ENCODE measurements around the gene LAMC1.

- TF ChIP-seq ZNF792 (tag by site-specific recombination; IDR thresholded peaks at IDR 0.05) (no peak), ZNF114 (tag by site-specific recombination; IDR thresholded peaks at IDR 0.05) (no peak), ZNF433 (tag by site-specific recombination; IDR thresholded peaks at IDR 0.05; ENCODE audit: low read depth) (no peak), ZFP69B (tag by site-specific recombination; IDR thresholded peaks at IDR 0.05) (no peak), ZNF670 (tag by site-specific recombination; IDR thresholded peaks at IDR 0.05; ENCODE audit: low read depth) (no peak), ZNF37A (tag by site-specific recombination; IDR thresholded peaks at IDR 0.05) (no peak), ZNF501 (tag by site-specific recombination; IDR thresholded peaks at IDR 0.05) (no peak), CTCF (tag by site-specific recombination; IDR thresholded peaks at IDR 0.05) (no peak), ZBTB49 (tag by site-specific recombination; IDR thresholded peaks at IDR 0.05; ENCODE audit: low read depth) (no peak), BCL11B (tag by site-specific recombination; IDR thresholded peaks at IDR 0.05; ENCODE audit: low read depth) (no peak)
- TF ChIP-seq, protein P1, sequence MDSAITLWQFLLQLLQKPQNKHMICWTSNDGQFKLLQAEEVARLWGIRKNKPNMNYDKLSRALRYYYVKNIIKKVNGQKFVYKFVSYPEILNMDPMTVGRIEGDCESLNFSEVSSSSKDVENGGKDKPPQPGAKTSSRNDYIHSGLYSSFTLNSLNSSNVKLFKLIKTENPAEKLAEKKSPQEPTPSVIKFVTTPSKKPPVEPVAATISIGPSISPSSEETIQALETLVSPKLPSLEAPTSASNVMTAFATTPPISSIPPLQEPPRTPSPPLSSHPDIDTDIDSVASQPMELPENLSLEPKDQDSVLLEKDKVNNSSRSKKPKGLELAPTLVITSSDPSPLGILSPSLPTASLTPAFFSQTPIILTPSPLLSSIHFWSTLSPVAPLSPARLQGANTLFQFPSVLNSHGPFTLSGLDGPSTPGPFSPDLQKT (IDR thresholded peaks at IDR 0.05; ENCODE audit: borderline replicate concordance, low read depth, low read length), result no peak
These were observed 78.6 kb downstream of the LAMC1 start for GRCh38 chr1:183101841-183102276.

Measured in HEK293 (cell line).